Measurements from ENCODE around the gene BZW2.
"Not testable (repeated sequence)": the region's sequence is repeated elsewhere in the genome, so short reads cannot be mapped to it uniquely, and the experiment has no call there.

BZW2 gene

GRCh38 chr7:16670731-16671344 lies 24.9 kb downstream of the BZW2 start:
- DNase-seq (ENCODE audit: low spot score): no peak

- no peak for DNase-seq (ENCODE audit: low spot score)
Measured at GRCh38 chr7:16671811-16672210, 25.8 kb downstream of the BZW2 start.

GRCh38 chr7:16675277-16675676 lies 29.3 kb downstream of the BZW2 start:
- DNase-seq (ENCODE audit: low spot score): no peak

- DNase-seq (ENCODE audit: low spot score): no peak
Measured at GRCh38 chr7:16677978-16678494, 32.1 kb downstream of the BZW2 start.

- not testable (repeated sequence) for DNase-seq (ENCODE audit: low spot score)
Measured at GRCh38 chr7:16678645-16679566, 32.9 kb downstream of the BZW2 start.

- DNase-seq (ENCODE audit: low spot score): no peak
Measured at GRCh38 chr7:16684935-16685334, 39.0 kb downstream of the BZW2 start.

GRCh38 chr7:16685535-16685934 lies 39.6 kb downstream of the BZW2 start:
- DNase-seq (ENCODE audit: low spot score): no peak

GRCh38 chr7:16688249-16688648 lies 42.3 kb downstream of the BZW2 start:
- no peak for DNase-seq (ENCODE audit: low spot score)

- no peak for DNase-seq (ENCODE audit: low spot score)
Measured at GRCh38 chr7:16691241-16691640, 45.3 kb downstream of the BZW2 start.

GRCh38 chr7:16693601-16694318 lies 47.8 kb downstream of the BZW2 start:
- no peak for DNase-seq (ENCODE audit: low spot score)

- no peak for DNase-seq (ENCODE audit: low spot score)
Measured at GRCh38 chr7:16694806-16695205, 48.8 kb downstream of the BZW2 start.

GRCh38 chr7:16695621-16696237 lies 49.7 kb downstream of the BZW2 start:
- DNase-seq (ENCODE audit: low spot score): no peak

- DNase-seq (ENCODE audit: low spot score): no peak
Measured at GRCh38 chr7:16697507-16698199, 51.7 kb downstream of the BZW2 start.

GRCh38 chr7:16698200-16698905 lies 52.4 kb downstream of the BZW2 start:
- DNase-seq (ENCODE audit: low spot score): no peak

GRCh38 chr7:16702441-16702840 lies 56.5 kb downstream of the BZW2 start:
- DNase-seq (ENCODE audit: low spot score): no peak

- DNase-seq (ENCODE audit: low spot score): no peak
Measured at GRCh38 chr7:16708511-16708910, 62.5 kb downstream of the BZW2 start.

- DNase-seq (ENCODE audit: low spot score): no peak
Measured at GRCh38 chr7:16708980-16709379, 63.0 kb downstream of the BZW2 start.

GRCh38 chr7:16710651-16711050 lies 64.7 kb downstream of the BZW2 start:
- DNase-seq (ENCODE audit: low spot score): no peak

GRCh38 chr7:16711730-16712129 lies 65.7 kb downstream of the BZW2 start:
- no peak for DNase-seq (ENCODE audit: low spot score)

GRCh38 chr7:16712916-16713315 lies 66.9 kb downstream of the BZW2 start:
- no peak for DNase-seq (ENCODE audit: low spot score)

- DNase-seq (ENCODE audit: low spot score): no peak
Measured at GRCh38 chr7:16715928-16716327, 69.9 kb downstream of the BZW2 start.

Data from CD4-positive, alpha-beta T cell treated with Interleukin-15 for 4 hours (primary cell).